Astrocyte of the hippocampus (primary cell): Measurements from ENCODE around the gene FAM227B.
"Not testable (repeated sequence)": the region's sequence is repeated elsewhere in the genome, so short reads cannot be mapped to it uniquely, and the experiment has no call there.

Experiments used
- DNase-seq: peaks from one replicate; pipeline ENCODE4 v3.0.0; 2011; ENCODE audit warnings: low read depth, low spot score

The FAM227B gene

DNA sequence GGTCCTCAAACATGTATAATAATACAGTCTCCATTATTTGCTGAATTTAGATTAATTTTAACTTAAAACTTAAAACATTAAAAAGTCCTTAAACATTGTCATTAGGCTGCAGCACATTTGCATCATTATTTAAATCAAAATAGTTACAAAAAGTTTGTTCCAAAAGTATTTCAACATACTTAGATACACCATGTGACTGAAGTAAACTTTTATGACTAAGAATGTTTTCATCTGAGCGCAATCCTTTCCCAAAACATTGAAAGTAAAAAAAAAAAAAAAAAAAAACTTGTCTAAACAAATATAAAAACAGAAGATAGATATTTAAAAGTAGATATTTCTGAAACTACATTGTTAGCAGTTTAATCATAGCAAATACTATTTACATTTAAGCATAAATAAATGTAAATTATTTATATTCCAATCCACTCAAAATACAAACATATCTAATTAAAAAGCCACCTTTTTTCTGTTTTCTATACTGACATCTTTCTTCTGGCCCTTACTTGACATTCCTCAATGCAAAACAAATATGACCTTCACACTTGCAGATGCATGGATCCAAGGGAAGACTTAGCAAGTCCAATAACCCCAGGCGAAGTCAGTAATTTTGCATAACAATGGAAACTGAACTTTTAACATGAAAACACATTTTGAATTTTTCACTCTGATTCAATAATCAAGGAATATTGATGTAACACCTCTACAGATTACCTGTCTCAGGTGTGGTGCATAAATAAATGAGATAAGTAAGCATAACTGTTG is 10.3 kb downstream of the FAM227B start:
- DNase-seq = no peak

DNA sequence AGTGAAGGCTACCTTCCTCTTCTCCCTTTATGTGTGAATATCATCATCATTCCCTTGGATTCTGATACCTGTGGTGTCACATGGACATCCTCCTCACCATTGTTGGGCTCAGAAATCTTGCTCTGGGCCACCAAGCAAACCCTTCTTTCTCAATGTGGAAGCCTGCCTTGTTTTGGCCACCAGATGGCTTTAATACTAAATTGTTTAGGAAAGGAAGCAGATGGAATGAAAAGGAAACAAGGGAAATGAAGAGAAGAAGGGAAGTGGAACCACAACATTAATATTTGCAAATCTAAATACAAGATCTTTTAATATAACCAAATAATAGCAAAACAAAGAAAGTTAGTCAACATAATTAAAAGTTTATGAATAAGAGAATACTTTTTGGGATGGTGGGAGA is 14.0 kb downstream of the FAM227B start:
- DNase-seq = no peak

GRCh38 chr15:49605588-49605987 is 15.0 kb downstream of the FAM227B start:
- DNase-seq = no peak

DNA sequence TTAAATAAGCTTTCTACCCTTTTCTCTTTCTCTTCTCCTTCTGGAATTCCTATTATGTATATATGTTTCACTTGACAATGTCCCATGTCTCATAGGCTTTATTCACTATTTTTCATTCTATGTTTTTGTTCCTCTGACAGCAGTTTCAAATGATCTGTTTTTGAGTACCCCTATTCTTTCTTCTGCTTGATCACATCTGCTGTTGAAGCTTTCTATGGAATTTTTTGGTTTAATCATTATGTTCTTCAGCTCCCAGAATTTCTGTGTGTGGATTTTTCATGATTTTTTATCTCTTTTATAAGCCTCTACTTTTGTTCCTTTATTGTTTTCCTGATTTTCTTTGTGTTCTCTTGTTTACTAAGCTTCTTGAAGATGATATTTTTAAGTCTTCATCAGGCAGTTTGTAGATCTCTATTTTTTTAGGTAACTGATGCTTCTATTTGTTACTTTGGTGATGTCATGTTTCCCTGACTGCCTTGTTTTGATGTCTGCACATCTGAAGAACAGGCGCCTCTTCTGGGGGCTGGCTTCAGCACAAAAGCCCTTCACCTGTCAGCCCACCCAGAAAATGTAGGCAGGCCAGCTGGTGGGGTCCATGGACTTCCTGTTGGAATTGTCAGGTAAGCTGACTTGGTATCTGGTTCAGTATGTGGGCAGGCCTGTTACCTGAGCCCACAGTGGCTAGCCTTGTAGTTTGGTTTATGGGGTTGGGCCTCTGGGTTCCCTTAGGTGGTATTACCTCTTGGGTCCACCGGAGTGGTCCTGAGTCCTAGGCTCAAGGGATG is 15.8 kb downstream of the FAM227B start:
- no peak for DNase-seq

GRCh38 chr15:49592829-49593316 is 27.7 kb downstream of the FAM227B start:
- not testable (repeated sequence) for DNase-seq

DNA sequence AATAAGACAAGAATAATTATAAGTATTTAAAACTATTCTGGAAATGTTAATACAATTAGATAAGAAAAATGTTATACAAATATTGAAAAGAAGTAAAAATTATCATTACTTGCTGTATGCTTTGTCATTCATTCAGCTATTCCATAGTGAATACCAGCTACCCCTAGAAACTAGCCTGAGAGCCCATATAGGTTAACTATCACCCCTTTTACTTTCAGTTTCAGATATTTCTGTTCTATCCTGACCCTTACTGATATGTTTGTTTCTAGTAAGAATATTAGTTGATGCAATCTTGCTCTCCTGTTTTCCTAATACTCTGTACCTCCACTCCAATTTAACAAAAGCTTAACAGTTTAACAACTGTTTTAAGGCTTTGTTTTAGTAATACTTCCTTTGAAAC is 31.6 kb downstream of the FAM227B start:
- DNase-seq = no peak

DNA sequence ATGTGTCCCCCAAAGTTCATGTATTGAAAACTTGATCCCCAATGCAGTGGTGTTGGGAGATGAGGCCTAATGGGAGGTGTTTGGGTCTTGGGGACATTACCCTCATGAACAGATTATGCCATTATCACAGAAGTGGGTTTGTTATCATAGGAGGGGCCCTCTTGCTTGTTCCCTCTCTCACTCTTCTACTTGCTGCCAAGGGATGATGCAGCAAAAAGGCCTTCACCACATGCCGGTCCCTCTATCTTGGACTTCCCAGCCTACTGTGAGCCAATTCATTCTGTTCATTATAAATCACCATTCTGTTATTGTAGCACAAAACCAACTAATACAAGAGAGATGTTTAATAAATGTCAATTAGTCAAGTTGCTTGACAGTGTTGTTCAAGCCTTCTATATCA is 47.2 kb downstream of the FAM227B start:
- no peak for DNase-seq

GRCh38 chr15:49570672-49571071 is 49.9 kb downstream of the FAM227B start:
- DNase-seq = no peak

GRCh38 chr15:49570174-49570573 is 50.4 kb downstream of the FAM227B start:
- no peak for DNase-seq

DNA sequence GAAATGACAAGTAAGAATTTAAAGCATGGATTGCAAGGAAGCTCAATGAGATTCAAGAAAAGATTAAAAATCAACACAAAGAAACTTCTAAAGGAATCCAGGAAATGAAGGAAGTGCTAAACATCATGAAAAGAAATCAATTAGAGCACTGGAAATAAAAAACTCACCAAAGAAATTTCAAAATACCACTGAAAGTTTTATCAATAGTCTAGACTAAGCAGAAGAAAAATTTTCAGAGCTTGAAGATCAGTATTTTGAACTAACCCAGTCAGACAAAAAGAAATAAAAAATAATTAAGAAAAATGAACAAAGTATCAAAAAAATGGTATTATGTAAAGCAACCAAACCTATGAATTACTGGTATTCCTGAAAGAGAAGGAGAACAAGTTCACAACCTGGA is 60.6 kb downstream of the FAM227B start:
- no peak for DNase-seq

DNA sequence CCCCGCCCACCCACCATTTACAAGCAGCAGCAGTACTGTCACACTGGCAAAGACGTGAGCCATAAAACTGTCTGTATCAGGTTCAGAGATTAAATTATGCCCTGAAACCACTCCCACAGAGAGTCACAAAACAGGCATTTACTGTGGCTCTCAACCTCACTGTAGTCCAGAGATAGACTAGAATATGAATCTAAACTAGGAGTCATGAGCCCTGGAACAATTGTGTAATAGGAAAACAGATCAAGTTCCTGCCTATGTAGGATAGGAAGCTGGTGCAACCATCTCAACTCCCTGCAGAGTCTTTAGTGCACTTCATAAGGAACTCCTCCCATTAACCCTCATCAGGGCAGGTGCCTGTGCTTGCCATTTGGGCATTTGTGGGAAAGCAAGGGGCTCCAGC is 61.7 kb downstream of the FAM227B start:
- no peak for DNase-seq

DNA sequence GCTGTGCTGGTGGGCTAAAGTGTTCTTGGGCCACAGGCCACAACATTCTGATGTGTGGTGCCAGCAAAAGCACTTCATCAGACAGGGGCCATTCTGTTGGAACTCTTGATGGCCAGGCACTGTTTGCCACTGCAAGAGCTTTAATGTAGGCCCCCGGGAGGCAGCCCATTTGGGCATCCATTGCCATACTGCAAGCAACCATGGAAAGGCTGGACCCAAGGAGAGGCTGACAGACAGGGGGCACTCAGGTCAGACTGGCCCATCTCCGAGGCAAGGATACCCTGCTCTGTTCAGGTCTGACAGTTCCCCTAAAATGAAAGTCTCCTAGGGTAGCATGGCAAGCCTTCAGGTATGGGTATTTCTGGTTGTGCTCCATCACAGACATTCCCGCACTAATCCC is 64.2 kb downstream of the FAM227B start:
- no peak for DNase-seq

- DNase-seq = not testable (repeated sequence)
These were observed 70.3 kb downstream of the FAM227B start for GRCh38 chr15:49550342-49550741.

DNA sequence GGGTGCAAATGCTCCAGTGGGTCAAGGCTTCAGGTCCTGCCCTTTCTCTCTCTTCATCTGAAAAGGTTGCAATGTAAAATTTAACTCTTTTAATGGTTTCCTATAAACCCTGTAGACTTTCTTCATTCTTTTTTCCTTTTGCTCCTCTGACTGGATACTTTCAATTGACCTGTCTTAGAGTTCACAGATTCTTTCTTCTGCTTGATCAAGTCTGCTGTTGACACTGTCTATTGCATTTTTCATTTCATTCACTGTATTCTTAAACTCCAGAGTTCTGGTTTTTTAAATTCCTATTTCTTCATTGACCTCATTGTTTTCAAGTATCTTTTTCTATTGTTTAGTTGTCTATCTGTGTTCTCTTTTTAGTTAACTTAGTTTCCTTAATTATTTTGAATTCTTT is 82.1 kb downstream of the FAM227B start:
- no peak for DNase-seq

DNA sequence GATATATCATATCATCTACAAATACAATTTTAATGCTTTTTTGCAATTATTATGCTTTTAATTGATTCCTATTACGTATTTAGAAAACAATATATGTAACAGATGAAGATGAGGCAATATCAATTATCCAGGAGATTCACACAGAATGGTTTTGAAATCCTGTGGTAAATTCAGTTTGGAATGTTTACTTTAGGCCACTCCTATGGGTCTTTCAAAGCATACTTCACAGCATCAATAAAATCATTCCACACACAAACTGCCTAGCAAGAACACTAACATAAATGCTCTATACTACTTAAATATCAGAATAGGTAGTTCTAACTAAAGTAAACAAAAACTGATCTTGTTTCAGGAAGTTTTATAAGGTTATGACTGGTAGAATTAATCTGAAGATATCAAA is 90.5 kb downstream of the FAM227B start:
- DNase-seq = no peak

DNA sequence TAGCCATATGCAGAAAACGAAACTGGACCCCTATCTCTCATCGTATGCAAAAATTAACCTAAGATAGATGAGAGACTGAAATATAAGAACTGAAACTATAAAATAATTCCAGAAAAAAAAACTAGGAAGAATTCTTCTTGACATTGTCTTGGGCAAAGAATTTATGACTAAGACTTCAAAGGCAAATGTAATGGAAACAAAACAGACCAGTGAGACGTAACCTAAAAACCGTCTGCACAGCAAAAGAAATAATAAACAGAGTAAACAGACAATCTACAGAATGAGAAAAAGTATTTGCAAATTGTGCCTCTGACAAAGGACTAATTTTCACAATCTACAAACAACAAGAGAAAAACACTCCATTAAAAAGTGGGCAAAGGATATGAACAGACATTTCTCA is 92.3 kb downstream of the FAM227B start:
- no peak for DNase-seq

DNA sequence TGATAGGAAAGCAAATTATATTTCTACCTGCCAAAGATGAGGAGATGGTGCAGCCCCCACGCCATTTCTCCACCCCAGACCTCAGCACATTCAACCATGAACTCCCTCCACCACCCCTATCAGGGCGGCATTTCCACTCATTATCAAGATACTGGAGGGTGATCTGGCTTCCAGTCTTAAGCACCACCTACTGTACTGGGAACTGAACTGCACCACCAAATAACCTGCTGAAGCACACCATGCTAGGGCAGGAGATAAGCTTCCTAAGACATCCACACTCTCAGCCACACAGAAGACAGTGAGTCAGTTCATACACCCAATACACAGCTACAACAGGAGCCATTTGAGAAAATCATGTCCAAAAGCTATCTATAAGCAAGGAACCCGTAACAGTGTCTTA is 98.8 kb downstream of the FAM227B start:
- DNase-seq = no peak

- not testable (repeated sequence) for DNase-seq
These were observed 107.9 kb downstream of the FAM227B start for GRCh38 chr15:49512739-49513138.

DNA sequence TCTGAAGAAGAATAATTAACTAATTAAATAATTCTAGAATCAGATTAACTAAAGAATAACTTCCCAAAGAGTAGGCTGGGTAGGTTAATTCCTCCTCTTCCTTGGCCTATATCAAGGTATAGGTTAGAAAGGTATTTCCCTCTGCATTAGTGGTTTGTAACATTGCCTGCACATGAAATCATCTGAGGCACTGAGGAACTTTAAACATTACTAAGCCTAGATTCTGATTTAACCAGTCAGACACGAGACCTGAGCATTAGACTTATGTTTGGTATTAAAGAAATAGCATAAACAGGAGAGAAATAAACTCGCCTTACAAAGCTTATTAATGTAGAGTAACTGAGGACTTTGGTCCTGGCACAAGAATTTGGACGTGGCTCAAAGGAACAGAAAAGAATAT is 113.4 kb downstream of the FAM227B start:
- DNase-seq = no peak

- no peak for DNase-seq
These were observed 114.3 kb downstream of the FAM227B start for GRCh38 chr15:49506341-49506740.

DNA sequence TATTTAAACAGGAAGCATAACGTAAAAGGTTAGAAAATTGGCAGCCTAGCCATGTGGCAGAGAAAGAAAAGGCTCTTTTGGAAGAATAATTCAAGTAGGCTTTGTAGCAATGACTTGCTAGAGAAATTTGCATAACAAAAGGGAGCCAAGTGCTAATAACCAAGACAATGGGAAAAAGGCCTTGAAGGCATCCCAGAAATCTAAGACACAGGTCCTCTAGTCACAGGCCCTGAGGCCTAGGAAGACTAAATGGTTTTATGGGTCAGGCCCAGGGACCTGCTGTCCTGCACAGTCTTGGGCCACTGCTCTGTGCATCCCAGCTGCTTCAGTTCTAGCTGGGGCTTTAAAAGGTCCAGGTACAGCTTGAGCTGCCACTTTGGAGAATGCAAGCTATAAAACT is 119.0 kb downstream of the FAM227B start:
- DNase-seq = no peak

- DNase-seq = no peak
These were observed 124.4 kb downstream of the FAM227B start for GRCh38 chr15:49495993-49496753.
